Parathyroid adenoma (tissue), 2 donors: Measurements from ENCODE around the gene XRCC1.

Source experiments
- H2AFZ ChIP-seq: fragments of 300-600 bp; sonication (generic); one replicate; pipeline ENCODE4 v1.7.0; 2017; ENCODE audit warnings: antibody characterized with exemption, mild to moderate bottlenecking
- H3K27ac ChIP-seq: fragments of 300-600 bp; sonication (generic); one replicate; pipeline ENCODE4 v1.7.0; 2017
- H3K27me3 ChIP-seq: fragments of 300-600 bp; sonication (generic); one replicate; pipeline ENCODE4 v1.7.0; 2017; ENCODE audit warnings: low read length; ENCODE audit not compliant: control insufficient read depth, insufficient read depth
- H3K36me3 ChIP-seq: fragments of 300-600 bp; sonication (generic); one replicate; pipeline ENCODE4 v1.7.0; 2017; ENCODE audit warnings: low read length; ENCODE audit not compliant: control insufficient read depth, insufficient read depth
- H3K4me1 ChIP-seq: fragments of 300-600 bp; sonication (generic); one replicate; pipeline ENCODE4 v1.7.0; 2017; ENCODE audit warnings: control low read depth
- H3K4me2 ChIP-seq: fragments of 300-600 bp; sonication (generic); one replicate; pipeline ENCODE4 v1.7.0; 2017; ENCODE audit warnings: low read length
- H3K4me3 ChIP-seq: fragments of 300-600 bp; sonication (generic); one replicate; pipeline ENCODE4 v1.7.0; 2017; ENCODE audit warnings: low read depth, low read length
- H3K79me2 ChIP-seq: fragments of 300-600 bp; sonication (generic); one replicate; pipeline ENCODE4 v1.7.0; 2017; ENCODE audit warnings: control low read depth
- H3K9ac ChIP-seq: fragments of 300-600 bp; sonication (generic); one replicate; pipeline ENCODE4 v1.7.0; 2017; ENCODE audit warnings: mild to moderate bottlenecking
- H3K9me3 ChIP-seq: fragments of 300-600 bp; sonication (generic); one replicate; pipeline ENCODE4 v1.7.0; 2017; ENCODE audit warnings: low read length; ENCODE audit not compliant: control insufficient read depth
- CTCF ChIP-seq: fragments of 300-600 bp; sonication (generic); IDR thresholded peaks from one replicate; pipeline ENCODE4 v1.7.0; 2017; ENCODE audit warnings: antibody characterized with exemption, mild to moderate bottlenecking
- donor health status: primary hyperparathyroidism.

XRCC1 gene

GRCh38 chr19:43586346-43586745 lies 11.0 kb upstream of the XRCC1 start:
- Histone ChIP-seq H3K4me1 (peaks cover 17% of the 10 kb centered on the region), H3K4me3 (no peak overlapping the region), H3K9me3 (no peaks in the 10 kb centered on the region), H3K27ac (peak overlapping the region; percentile 17), H3K27me3 (no peaks in the 10 kb centered on the region), H2AFZ (no peak overlapping the region), H3K4me2 (no peak overlapping the region), H3K9ac (no peak overlapping the region), H3K36me3 (no peaks in the 10 kb centered on the region), H3K79me2 (no peaks in the 10 kb centered on the region)
- no peak for TF ChIP-seq CTCF

GRCh38 chr19:43584484-43584883 lies 9.2 kb upstream of the XRCC1 start:
- Histone ChIP-seq H3K36me3 (no peaks in the 10 kb centered on the region), H2AFZ (no peak overlapping the region), H3K4me3 (no peak overlapping the region), H3K4me1 (peaks cover 17% of the 10 kb centered on the region), H3K9me3 (no peaks in the 10 kb centered on the region), H3K27ac (no peak overlapping the region), H3K27me3 (no peaks in the 10 kb centered on the region), H3K79me2 (no peaks in the 10 kb centered on the region), H3K4me2 (no peak overlapping the region), H3K9ac (no peak overlapping the region)
- no peak for TF ChIP-seq CTCF

GRCh38 chr19:43582495-43582894 lies 7.2 kb upstream of the XRCC1 start:
- no peak overlapping the region for H2AFZ ChIP-seq
- H3K9me3 ChIP-seq: no peaks in the 10 kb centered on the region
- H3K27me3 ChIP-seq: no peaks in the 10 kb centered on the region
- H3K4me1 ChIP-seq: peaks cover 17% of the 10 kb centered on the region
- H3K4me2 ChIP-seq: no peak overlapping the region
- no peak overlapping the region for H3K27ac ChIP-seq
- no peaks in the 10 kb centered on the region for H3K36me3 ChIP-seq
- no peak overlapping the region for H3K4me3 ChIP-seq
- H3K79me2 ChIP-seq: no peaks in the 10 kb centered on the region
- no peak for TF ChIP-seq CTCF
- no peak overlapping the region for H3K9ac ChIP-seq

GRCh38 chr19:43581467-43581866 lies 6.1 kb upstream of the XRCC1 start:
- H3K4me2 ChIP-seq: no peak overlapping the region
- TF ChIP-seq CTCF: no peak
- H3K9ac ChIP-seq: no peak overlapping the region
- H3K36me3 ChIP-seq: no peaks in the 10 kb centered on the region
- H3K27ac ChIP-seq: no peak overlapping the region
- H3K4me3 ChIP-seq: no peak overlapping the region
- H2AFZ ChIP-seq: no peak overlapping the region
- peaks cover 11% of the 10 kb centered on the region for H3K4me1 ChIP-seq
- H3K27me3 ChIP-seq: no peaks in the 10 kb centered on the region
- no peaks in the 10 kb centered on the region for H3K79me2 ChIP-seq
- no peaks in the 10 kb centered on the region for H3K9me3 ChIP-seq

GRCh38 chr19:43578787-43579186 lies 3.5 kb upstream of the XRCC1 start:
- Histone ChIP-seq H3K36me3 (no peaks in the 10 kb centered on the region), H3K27me3 (no peaks in the 10 kb centered on the region), H3K4me1 (no peaks in the 10 kb centered on the region), H3K9ac (no peak overlapping the region), H3K4me2 (no peak overlapping the region), H3K9me3 (no peaks in the 10 kb centered on the region), H3K27ac (no peak overlapping the region), H2AFZ (no peak overlapping the region), H3K4me3 (no peak overlapping the region), H3K79me2 (peaks cover under 1% of the 10 kb centered on the region)
- no peak for TF ChIP-seq CTCF
